Loucy (cell line): ENCODE data around the gene MED10.

ENCODE experiments used
- H2AFZ ChIP-seq: fragments of 200-600 bp; sonication (generic); 2 replicates; pipeline ENCODE4 v1.6.0; 2016; ENCODE audit warnings: antibody characterized with exemption, mild to moderate bottlenecking, low read length, moderate library complexity
- H3F3A ChIP-seq: fragments of 200-600 bp; 2 replicates; pipeline ENCODE4 v1.6.0; 2016; ENCODE audit warnings: antibody characterized with exemption, low read depth, mild to moderate bottlenecking
- H3K27me3 ChIP-seq: fragments of 200-600 bp; sonication (generic); 2 replicates; pipeline ENCODE4 v1.6.1; 2014; ENCODE audit warnings: low read length, mild to moderate bottlenecking; ENCODE audit not compliant: insufficient read depth, poor library complexity, severe bottlenecking
- H3K36me3 ChIP-seq: fragments of 200-600 bp; sonication (generic); 2 replicates; pipeline ENCODE4 v1.6.1; 2016; ENCODE audit warnings: low read length; ENCODE audit not compliant: insufficient read depth
- H3K4me1 ChIP-seq: fragments of 200-600 bp; sonication (generic); 2 replicates; pipeline ENCODE4 v1.5.1; 2014; ENCODE audit warnings: low read length, mild to moderate bottlenecking; ENCODE audit not compliant: insufficient read depth, poor library complexity, severe bottlenecking
- H3K4me2 ChIP-seq: fragments of 200-600 bp; sonication (generic); 2 replicates; pipeline ENCODE4 v1.6.0; 2014; ENCODE audit warnings: antibody characterized with exemption, low read length, low read depth, mild to moderate bottlenecking; ENCODE audit not compliant: poor library complexity, severe bottlenecking
- H3K4me3 ChIP-seq: fragments of 200-600 bp; sonication (generic); 2 replicates; pipeline ENCODE4 v1.5.1; 2014; ENCODE audit warnings: low read length, mild to moderate bottlenecking, mixed read lengths; ENCODE audit not compliant: poor library complexity, severe bottlenecking
- H3K79me2 ChIP-seq: fragments of 200-600 bp; sonication (generic); 2 replicates; pipeline ENCODE4 v1.6.1; 2014; ENCODE audit warnings: low read length; ENCODE audit not compliant: insufficient read depth
- H3K9ac ChIP-seq: fragments of 200-600 bp; sonication (generic); 2 replicates; pipeline ENCODE4 v1.6.0; 2014; ENCODE audit warnings: mild to moderate bottlenecking, low read depth, low read length, moderate library complexity; ENCODE audit not compliant: poor library complexity, severe bottlenecking
- H3K9me2 ChIP-seq: fragments of 200-600 bp; sonication (generic); replicated peaks from 2 replicates; pipeline ENCODE4 v1.6.1; 2016; ENCODE audit warnings: low read depth, low read length, mixed read lengths
- H3K9me3 ChIP-seq: fragments of 200-600 bp; sonication (generic); 2 replicates; pipeline ENCODE4 v1.6.1; 2014; ENCODE audit warnings: mild to moderate bottlenecking, antibody characterized with exemption, low read length, low read depth; ENCODE audit not compliant: insufficient read depth
- H4K20me1 ChIP-seq: fragments of 200-600 bp; sonication (generic); 2 replicates; pipeline ENCODE4 v1.6.0; 2014; ENCODE audit warnings: antibody characterized with exemption, low read length, mild to moderate bottlenecking; ENCODE audit not compliant: insufficient read depth, poor library complexity, severe bottlenecking
- EZH2phosphoT487 ChIP-seq: fragments of 200-600 bp; IDR thresholded peaks from 2 replicates; pipeline ENCODE4 v1.6.1; 2018; ENCODE audit warnings: antibody characterized with exemption, mild to moderate bottlenecking, moderate library complexity, borderline replicate concordance
- TF ChIP-seq, protein P1 (sequence below): fragments of 200-600 bp; sonication (generic); conservative IDR thresholded peaks from 2 replicates; pipeline ENCODE4 v1.5.1; 2014; ENCODE audit warnings: mild to moderate bottlenecking, antibody characterized with exemption, low read length

MED10 gene

GRCh38 chr5:6404129-6404528 is 25.8 kb upstream of the MED10 start:
- no peaks in the 10 kb centered on the region for H3K36me3 ChIP-seq
- 0 out of 2 replicates have a peak, but pooled peaks cover 6% of the 10 kb centered on the region for H3K9me3 ChIP-seq
- H3K9me2 ChIP-seq, result no peaks in the 10 kb centered on the region
- H4K20me1 ChIP-seq, result no peaks in the 10 kb centered on the region
- no peaks in the 10 kb centered on the region for H3K4me1 ChIP-seq
- H3K27me3 ChIP-seq, result no peaks in the 10 kb centered on the region
- H3K4me2 ChIP-seq, result no peak overlapping the region
- no peak for TF ChIP-seq EZH2phosphoT487
- TF ChIP-seq, protein P1, sequence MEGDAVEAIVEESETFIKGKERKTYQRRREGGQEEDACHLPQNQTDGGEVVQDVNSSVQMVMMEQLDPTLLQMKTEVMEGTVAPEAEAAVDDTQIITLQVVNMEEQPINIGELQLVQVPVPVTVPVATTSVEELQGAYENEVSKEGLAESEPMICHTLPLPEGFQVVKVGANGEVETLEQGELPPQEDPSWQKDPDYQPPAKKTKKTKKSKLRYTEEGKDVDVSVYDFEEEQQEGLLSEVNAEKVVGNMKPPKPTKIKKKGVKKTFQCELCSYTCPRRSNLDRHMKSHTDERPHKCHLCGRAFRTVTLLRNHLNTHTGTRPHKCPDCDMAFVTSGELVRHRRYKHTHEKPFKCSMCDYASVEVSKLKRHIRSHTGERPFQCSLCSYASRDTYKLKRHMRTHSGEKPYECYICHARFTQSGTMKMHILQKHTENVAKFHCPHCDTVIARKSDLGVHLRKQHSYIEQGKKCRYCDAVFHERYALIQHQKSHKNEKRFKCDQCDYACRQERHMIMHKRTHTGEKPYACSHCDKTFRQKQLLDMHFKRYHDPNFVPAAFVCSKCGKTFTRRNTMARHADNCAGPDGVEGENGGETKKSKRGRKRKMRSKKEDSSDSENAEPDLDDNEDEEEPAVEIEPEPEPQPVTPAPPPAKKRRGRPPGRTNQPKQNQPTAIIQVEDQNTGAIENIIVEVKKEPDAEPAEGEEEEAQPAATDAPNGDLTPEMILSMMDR, result no peak
- no peak overlapping the region for H2AFZ ChIP-seq
- H3K9ac ChIP-seq, result no peak overlapping the region
- no peaks in the 10 kb centered on the region for H3K79me2 ChIP-seq
- H3K4me3 ChIP-seq, result no peak overlapping the region
- no peaks in the 10 kb centered on the region for H3F3A ChIP-seq

GRCh38 chr5:6403416-6403815 is 25.1 kb upstream of the MED10 start:
- H3K27me3 ChIP-seq, result no peaks in the 10 kb centered on the region

GRCh38 chr5:6402939-6403338 is 24.6 kb upstream of the MED10 start:
- Histone ChIP-seq H3K9ac (no peak overlapping the region), H3K79me2 (no peaks in the 10 kb centered on the region), H3K4me3 (no peak overlapping the region), H3K36me3 (no peaks in the 10 kb centered on the region), H3K9me3 (0 out of 2 replicates have a peak, but pooled peaks cover 6% of the 10 kb centered on the region), H3K27me3 (no peaks in the 10 kb centered on the region), H3F3A (no peaks in the 10 kb centered on the region), H3K9me2 (no peaks in the 10 kb centered on the region), H3K4me2 (no peak overlapping the region), H3K4me1 (no peaks in the 10 kb centered on the region), H4K20me1 (no peaks in the 10 kb centered on the region), H2AFZ (no peak overlapping the region)
- no peak for TF ChIP-seq EZH2phosphoT487
- TF ChIP-seq, protein P1, result no peak

More at GRCh38 chr5:6403416-6403815, 25.1 kb upstream of the MED10 start:
- no peaks in the 10 kb centered on the region for H3K4me1 ChIP-seq
- H3F3A ChIP-seq, result no peaks in the 10 kb centered on the region
- H3K9me3 ChIP-seq, result 0 out of 2 replicates have a peak, but pooled peaks cover 6% of the 10 kb centered on the region
- H3K4me3 ChIP-seq, result no peak overlapping the region
- no peaks in the 10 kb centered on the region for H3K9me2 ChIP-seq
- no peak for TF ChIP-seq EZH2phosphoT487
- TF ChIP-seq, protein P1, result no peak
- H3K4me2 ChIP-seq, result no peak overlapping the region
- H3K9ac ChIP-seq, result no peak overlapping the region
- H2AFZ ChIP-seq, result no peak overlapping the region
- H3K36me3 ChIP-seq, result no peaks in the 10 kb centered on the region
- no peaks in the 10 kb centered on the region for H4K20me1 ChIP-seq
- no peaks in the 10 kb centered on the region for H3K79me2 ChIP-seq
